ENCODE measurements around the gene NUBP1.
"Not testable (repeated sequence)": the region's sequence is repeated elsewhere in the genome, so short reads cannot be mapped to it uniquely, and the experiment has no call there.

NUBP1 gene

DNA sequence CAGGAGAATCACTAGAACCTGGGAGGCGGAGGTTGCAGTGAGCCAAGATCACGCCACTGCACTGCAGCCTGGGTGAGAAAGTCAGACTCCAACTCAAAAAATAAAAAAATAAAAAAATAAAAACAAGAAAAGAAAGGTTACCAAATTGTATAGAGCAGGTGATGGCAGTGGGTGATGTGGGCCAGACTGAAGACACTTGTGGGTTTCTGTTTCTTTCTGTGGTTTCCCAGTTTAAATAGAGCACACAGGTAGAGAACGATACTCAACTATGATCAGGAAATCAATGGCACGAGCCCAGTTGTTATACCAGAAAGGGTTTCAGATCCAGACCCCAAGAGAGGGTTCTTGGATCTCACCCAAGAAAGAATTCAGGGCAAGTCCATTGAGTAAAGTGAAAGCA lies 32.6 kb downstream of the NUBP1 start:
- Histone ChIP-seq H3K4ac (ENCODE audit: low read length) (no peak overlapping the region), H3K18ac (ENCODE audit: low read length) (no peak overlapping the region)
- WGBS, 2 donors (ENCODE audit: extremely low coverage in 2 of 2, insufficient read length in 2 of 2, insufficient replicate concordance in 1 of 2): no CpG with 5 or more reads among the region's 4 CpGs

DNA sequence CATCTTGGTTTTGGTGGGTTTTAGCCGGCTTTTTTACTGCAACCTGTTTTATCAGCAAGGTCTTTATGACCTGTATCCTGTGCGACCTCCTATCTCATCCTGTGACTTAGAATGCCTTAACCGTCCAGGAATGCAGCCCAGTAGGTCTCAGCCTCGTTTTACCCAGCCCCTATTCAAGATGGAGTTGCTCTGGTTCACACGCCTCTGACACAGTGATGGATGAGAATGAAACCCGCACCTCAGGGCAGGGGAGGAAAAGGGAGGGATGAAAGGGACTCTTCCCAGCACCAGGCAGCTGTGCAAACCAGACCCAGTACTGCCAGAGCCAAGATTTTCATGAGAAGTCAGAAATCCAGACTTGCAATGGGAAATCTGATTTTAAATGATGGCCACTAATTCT lies 33.3 kb downstream of the NUBP1 start:
- not testable (repeated sequence) for H2BK12ac ChIP-seq (ENCODE audit: low read length); H3K36me3 ChIP-seq (replicated peaks in 1 of 2; ENCODE audit: control insufficient read depth in 2 of 2, insufficient read depth in 2 of 2, low read length in 2 of 2); H3K18ac ChIP-seq (ENCODE audit: low read length); H3K27me3 ChIP-seq (ENCODE audit: control insufficient read depth in 3 of 3, insufficient read depth in 3 of 3, low read depth in 1 of 3, low read length in 3 of 3); H3K27ac ChIP-seq (replicated peaks; ENCODE audit: low read length); H2BK15ac ChIP-seq (ENCODE audit: low read length); H3K23ac ChIP-seq (ENCODE audit: low read depth, low read length, poor library complexity); H4K91ac ChIP-seq (ENCODE audit: low read depth, low read length, poor library complexity); H3K4ac ChIP-seq (ENCODE audit: low read length); H3K9me3 ChIP-seq (replicated peaks in 1 of 2; ENCODE audit: control insufficient read depth in 2 of 2, insufficient read depth in 1 of 2, low read depth in 1 of 2, low read length in 2 of 2); H3K14ac ChIP-seq (ENCODE audit: low read length); H3K4me2 ChIP-seq (ENCODE audit: insufficient read depth, low read length, poor library complexity, severe bottlenecking); H3K4me1 ChIP-seq (ENCODE audit: control insufficient read depth in 2 of 2, insufficient read depth in 1 of 2, low read depth in 1 of 2, low read length in 2 of 2); H2AK5ac ChIP-seq (ENCODE audit: low read depth, low read length); H3K4me3 ChIP-seq (ENCODE audit: low read length in 2 of 2); H2BK5ac ChIP-seq (ENCODE audit: low read length); H2BK120ac ChIP-seq (ENCODE audit: low read depth, low read length); H3K9ac ChIP-seq (ENCODE audit: low read depth, low read length, poor library complexity); DNase-seq (ENCODE audit: low spot score); H4K8ac ChIP-seq (ENCODE audit: low read depth, low read length); H2AFZ ChIP-seq (ENCODE audit: low read length); H3K79me1 ChIP-seq (ENCODE audit: low read depth, low read length)
- WGBS, 2 donors (ENCODE audit: extremely low coverage in 2 of 2, insufficient read length in 2 of 2, insufficient replicate concordance in 1 of 2): no CpG with 5 or more reads among the region's 6 CpGs

More for the DNA sequence above, 32.6 kb downstream of the NUBP1 start:
- no peak for DNase-seq (ENCODE audit: low spot score)
- Histone ChIP-seq H3K4me1 (ENCODE audit: control insufficient read depth in 2 of 2, insufficient read depth in 1 of 2, low read depth in 1 of 2, low read length in 2 of 2) (no peaks in the 10 kb centered on the region), H3K27ac (replicated peaks; ENCODE audit: low read length) (no peak overlapping the region), H3K23ac (ENCODE audit: low read depth, low read length, poor library complexity) (no peak overlapping the region), H3K79me1 (ENCODE audit: low read depth, low read length) (no peaks in the 10 kb centered on the region), H3K14ac (ENCODE audit: low read length) (no peak overlapping the region), H3K9me3 (replicated peaks in 1 of 2; ENCODE audit: control insufficient read depth in 2 of 2, insufficient read depth in 1 of 2, low read depth in 1 of 2, low read length in 2 of 2) (no peaks in the 10 kb centered on the region), H3K9ac (ENCODE audit: low read depth, low read length, poor library complexity) (no peak overlapping the region), H2BK5ac (ENCODE audit: low read length) (no peak overlapping the region), H3K36me3 (replicated peaks in 1 of 2; ENCODE audit: control insufficient read depth in 2 of 2, insufficient read depth in 2 of 2, low read length in 2 of 2) (peaks cover 0 to 2% of the 10 kb centered on the region in 2 donors), H2BK12ac (ENCODE audit: low read length) (no peak overlapping the region), H4K8ac (ENCODE audit: low read depth, low read length) (no peak overlapping the region), H2BK120ac (ENCODE audit: low read depth, low read length) (no peak overlapping the region), H3K4me3 (ENCODE audit: low read length in 2 of 2) (no peak overlapping the region), H3K27me3 (ENCODE audit: control insufficient read depth in 3 of 3, insufficient read depth in 3 of 3, low read depth in 1 of 3, low read length in 3 of 3) (no peaks in the 10 kb centered on the region), H2AK5ac (ENCODE audit: low read depth, low read length) (no peak overlapping the region), H2AFZ (ENCODE audit: low read length) (no peak overlapping the region), H2BK15ac (ENCODE audit: low read length) (no peak overlapping the region), H3K4me2 (ENCODE audit: insufficient read depth, low read length, poor library complexity, severe bottlenecking) (no peak overlapping the region), H4K91ac (ENCODE audit: low read depth, low read length, poor library complexity) (no peak overlapping the region)

GRCh38 chr16:10777356-10777755 lies 33.7 kb downstream of the NUBP1 start:
- H3K9ac ChIP-seq (ENCODE audit: low read depth, low read length, poor library complexity): no peak overlapping the region
- peaks cover 0 to 3% of the 10 kb centered on the region in 2 donors for H3K9me3 ChIP-seq (replicated peaks in 1 of 2; ENCODE audit: control insufficient read depth in 2 of 2, insufficient read depth in 1 of 2, low read depth in 1 of 2, low read length in 2 of 2)
- no peak overlapping the region for H2BK15ac ChIP-seq (ENCODE audit: low read length)
- no peak overlapping the region for H3K14ac ChIP-seq (ENCODE audit: low read length)
- no peaks in the 10 kb centered on the region for H3K79me1 ChIP-seq (ENCODE audit: low read depth, low read length)
- WGBS, 2 donors (ENCODE audit: extremely low coverage in 2 of 2, insufficient read length in 2 of 2, insufficient replicate concordance in 1 of 2): no CpG with 5 or more reads among the region's 12 CpGs
- no peak overlapping the region for H2AFZ ChIP-seq (ENCODE audit: low read length)
- H3K18ac ChIP-seq (ENCODE audit: low read length): no peak overlapping the region
- no peaks in the 10 kb centered on the region for H3K4me1 ChIP-seq (ENCODE audit: control insufficient read depth in 2 of 2, insufficient read depth in 1 of 2, low read depth in 1 of 2, low read length in 2 of 2)
- no peaks in the 10 kb centered on the region for H3K36me3 ChIP-seq (replicated peaks in 1 of 2; ENCODE audit: control insufficient read depth in 2 of 2, insufficient read depth in 2 of 2, low read length in 2 of 2)
- H2BK120ac ChIP-seq (ENCODE audit: low read depth, low read length): no peak overlapping the region
- no peak overlapping the region for H3K4me2 ChIP-seq (ENCODE audit: insufficient read depth, low read length, poor library complexity, severe bottlenecking)
- H2BK5ac ChIP-seq (ENCODE audit: low read length): no peak overlapping the region
- no peak overlapping the region for H4K8ac ChIP-seq (ENCODE audit: low read depth, low read length)
- no peak overlapping the region for H3K4ac ChIP-seq (ENCODE audit: low read length)
- no peak for DNase-seq (ENCODE audit: low spot score)
- no peak overlapping the region for H3K4me3 ChIP-seq (ENCODE audit: low read length in 2 of 2)
- H3K27me3 ChIP-seq (ENCODE audit: control insufficient read depth in 3 of 3, insufficient read depth in 3 of 3, low read depth in 1 of 3, low read length in 3 of 3): no peaks in the 10 kb centered on the region
- H3K23ac ChIP-seq (ENCODE audit: low read depth, low read length, poor library complexity): no peak overlapping the region
- H4K91ac ChIP-seq (ENCODE audit: low read depth, low read length, poor library complexity): no peak overlapping the region
- H2AK5ac ChIP-seq (ENCODE audit: low read depth, low read length): no peak overlapping the region
- no peak overlapping the region for H3K27ac ChIP-seq (replicated peaks; ENCODE audit: low read length)
- no peak overlapping the region for H2BK12ac ChIP-seq (ENCODE audit: low read length)

DNA sequence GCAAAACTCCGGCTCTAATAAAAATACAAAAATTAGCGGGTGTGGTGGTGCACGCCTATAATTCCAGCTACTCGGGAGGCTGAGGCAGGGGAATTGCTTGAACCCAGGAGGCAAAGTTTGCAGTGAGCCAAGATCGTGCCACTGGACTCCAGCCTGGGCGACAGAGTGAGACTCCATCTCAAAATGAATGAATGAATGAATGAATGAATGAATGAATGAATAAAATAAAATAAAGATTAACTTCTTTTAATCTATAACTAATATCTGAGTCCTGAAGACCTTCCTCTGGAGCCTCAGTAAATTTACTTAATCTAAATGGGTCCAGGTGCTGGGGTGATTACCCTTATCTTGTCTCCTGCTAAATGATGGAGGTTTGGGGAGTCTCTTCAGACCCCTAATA lies 36.3 kb downstream of the NUBP1 start:
- not testable (repeated sequence) for H3K9me3 ChIP-seq (replicated peaks in 1 of 2; ENCODE audit: control insufficient read depth in 2 of 2, insufficient read depth in 1 of 2, low read depth in 1 of 2, low read length in 2 of 2); H3K79me1 ChIP-seq (ENCODE audit: low read depth, low read length); H2BK12ac ChIP-seq (ENCODE audit: low read length); H2BK15ac ChIP-seq (ENCODE audit: low read length); H4K8ac ChIP-seq (ENCODE audit: low read depth, low read length); H4K91ac ChIP-seq (ENCODE audit: low read depth, low read length, poor library complexity); H3K14ac ChIP-seq (ENCODE audit: low read length); H3K4ac ChIP-seq (ENCODE audit: low read length); H3K4me2 ChIP-seq (ENCODE audit: insufficient read depth, low read length, poor library complexity, severe bottlenecking); H3K9ac ChIP-seq (ENCODE audit: low read depth, low read length, poor library complexity); H3K27ac ChIP-seq (replicated peaks; ENCODE audit: low read length); H3K4me3 ChIP-seq (ENCODE audit: low read length in 2 of 2); H3K4me1 ChIP-seq (ENCODE audit: control insufficient read depth in 2 of 2, insufficient read depth in 1 of 2, low read depth in 1 of 2, low read length in 2 of 2); H2AK5ac ChIP-seq (ENCODE audit: low read depth, low read length); H3K18ac ChIP-seq (ENCODE audit: low read length); H2BK5ac ChIP-seq (ENCODE audit: low read length); H3K36me3 ChIP-seq (replicated peaks in 1 of 2; ENCODE audit: control insufficient read depth in 2 of 2, insufficient read depth in 2 of 2, low read length in 2 of 2); H2BK120ac ChIP-seq (ENCODE audit: low read depth, low read length); DNase-seq (ENCODE audit: low spot score); H2AFZ ChIP-seq (ENCODE audit: low read length); H3K27me3 ChIP-seq (ENCODE audit: control insufficient read depth in 3 of 3, insufficient read depth in 3 of 3, low read depth in 1 of 3, low read length in 3 of 3); H3K23ac ChIP-seq (ENCODE audit: low read depth, low read length, poor library complexity)
- WGBS, 2 donors (ENCODE audit: extremely low coverage in 2 of 2, insufficient read length in 2 of 2, insufficient replicate concordance in 1 of 2): no CpG with 5 or more reads among the region's 6 CpGs
